GM12892 (cell line): Measurements from ENCODE around the gene EXOC3L1.

Experiments
- POLR2A ChIP-seq: IDR thresholded peaks from 2 replicates; pipeline ENCODE4 v1.6.1; 2011; ENCODE audit warnings: low read depth, low read length, control low read depth
- POLR2AphosphoS5 ChIP-seq: IDR thresholded peaks from 2 replicates; pipeline ENCODE4 v1.6.1; 2011; ENCODE audit warnings: low read depth, low read length, control low read depth
- TAF1 ChIP-seq: IDR thresholded peaks from 2 replicates; pipeline ENCODE4 v1.6.1; 2011; ENCODE audit warnings: low read depth, mild to moderate bottlenecking, control low read depth, low read length, borderline replicate concordance

DNA sequence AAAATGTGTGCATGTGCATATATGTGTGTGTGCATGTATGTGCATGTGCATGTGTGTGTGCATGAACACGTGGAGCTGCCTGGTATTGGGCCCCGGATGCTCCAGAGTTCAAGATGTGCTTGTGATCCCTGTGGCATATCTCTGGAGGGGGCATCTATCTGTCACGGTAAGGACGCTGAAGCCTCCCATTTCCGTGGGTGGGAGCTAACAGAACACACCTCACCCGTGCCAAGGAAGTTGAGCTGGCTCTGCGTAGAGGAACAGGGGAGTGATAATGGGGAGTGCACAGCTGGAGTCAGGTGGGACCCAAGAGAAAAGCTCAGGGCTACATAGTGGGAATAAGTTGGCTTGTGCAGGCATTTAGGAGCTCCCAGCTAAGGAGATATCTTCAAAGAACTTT, 21.7 kb upstream of the EXOC3L1 start:
- no peak for TF ChIP-seq POLR2A
- no peak for TF ChIP-seq TAF1
- no peak for TF ChIP-seq POLR2AphosphoS5
